WERI-Rb-1 (cell line): ENCODE measurements around the gene APBA3.

Source experiments
- DNase-seq: peaks from one replicate; pipeline ENCODE4 v3.0.0-alpha.2; 2020
- H3K27ac ChIP-seq: fragments of 250-450 bp; sonication (Bioruptor Pico); 2 replicates; pipeline ENCODE4 v1.5.1; 2020; ENCODE audit warnings: mild to moderate bottlenecking, moderate library complexity
- H3K27me3 ChIP-seq: fragments of 250-450 bp; sonication (Bioruptor Pico); 2 replicates; pipeline ENCODE4 v1.5.1; 2021; ENCODE audit warnings: mild to moderate bottlenecking, low read depth, moderate library complexity; ENCODE audit not compliant: insufficient read depth, severe bottlenecking
- H3K36me3 ChIP-seq: fragments of 250-450 bp; sonication (Bioruptor Pico); 2 replicates; pipeline ENCODE4 v1.5.1; 2020; ENCODE audit warnings: mild to moderate bottlenecking, moderate library complexity
- H3K4me3 ChIP-seq: 2 replicates; pipeline ENCODE4 v1.5.1; 2011; ENCODE audit warnings: low read depth, mild to moderate bottlenecking, control low read depth, low read length
- H3K9me3 ChIP-seq: fragments of 250-450 bp; sonication (Bioruptor Pico); 2 replicates; pipeline ENCODE4 v1.5.1; 2021; ENCODE audit warnings: mild to moderate bottlenecking, moderate library complexity; ENCODE audit not compliant: severe bottlenecking
- CTCF ChIP-seq: IDR thresholded peaks from 2 replicates; pipeline ENCODE4 v1.5.1; 2011; ENCODE audit warnings: low read depth, mild to moderate bottlenecking, control low read depth, inconsistent platforms, low read length

Gene APBA3

GRCh38 chr19:3775374-3775711 lies 13.9 kb upstream of the APBA3 start:
- Histone ChIP-seq H3K4me3 (no peak overlapping the region), H3K9me3 (no peaks in the 10 kb centered on the region), H3K27me3 (no peaks in the 10 kb centered on the region), H3K36me3 (peaks cover 41% of the 10 kb centered on the region), H3K27ac (peak overlapping the region; percentile 94)
- no peak for TF ChIP-seq CTCF
- DNase-seq = no peak

GRCh38 chr19:3774621-3775373 lies 13.3 kb upstream of the APBA3 start:
- peak; percentile 100 for DNase-seq
- TF ChIP-seq CTCF = no peak
- Histone ChIP-seq H3K4me3 (peak overlapping the region; percentile 5; the same call in 1 of the 2 replicates), H3K9me3 (no peaks in the 10 kb centered on the region), H3K27me3 (no peaks in the 10 kb centered on the region), H3K36me3 (peaks cover 46% of the 10 kb centered on the region), H3K27ac (peak overlapping the region; percentile 94)

- TF ChIP-seq CTCF = no peak
- no peak for DNase-seq
- H3K4me3 ChIP-seq = no peak overlapping the region
Measured at GRCh38 chr19:3773814-3774515, 12.5 kb upstream of the APBA3 start.

GRCh38 chr19:3771906-3772455 lies 10.5 kb upstream of the APBA3 start, which contains the start of gene RAX2:
TSS of gene RAX2 (minus strand) at chr19:3772228. CDS start at chr19:3771742, 486 bp downstream.
- peak within 1 kb of the TSS; percentile 88 for H3K4me3 ChIP-seq

More at GRCh38 chr19:3773814-3774515, 12.5 kb upstream of the APBA3 start:
- H3K36me3 ChIP-seq = peaks cover 49% of the 10 kb centered on the region
- H3K27ac ChIP-seq = peak overlapping the region; percentile 94
- no peaks in the 10 kb centered on the region for H3K9me3 ChIP-seq
- H3K27me3 ChIP-seq = no peaks in the 10 kb centered on the region

More at GRCh38 chr19:3771906-3772455, 10.5 kb upstream of the APBA3 start, which contains the start of gene RAX2:
- Histone ChIP-seq H3K27ac (peak within 1 kb of the TSS; percentile 94), H3K27me3 (no peaks in the 10 kb centered on the region), H3K36me3 (peaks cover 40% of the 10 kb centered on the region), H3K9me3 (no peaks in the 10 kb centered on the region)
- TF ChIP-seq CTCF = no peak
- peak; percentile 95 for DNase-seq
